ENCODE results near the gene MICALL2. TPM values are rescaled to one million over a fixed set of nuclear protein-coding genes. Genes with fewer than 3 reads are reported as not detected.

MICALL2 gene
- total RNA-seq, 1 donor from 2014 or later: 18.9 TPM

DNA sequence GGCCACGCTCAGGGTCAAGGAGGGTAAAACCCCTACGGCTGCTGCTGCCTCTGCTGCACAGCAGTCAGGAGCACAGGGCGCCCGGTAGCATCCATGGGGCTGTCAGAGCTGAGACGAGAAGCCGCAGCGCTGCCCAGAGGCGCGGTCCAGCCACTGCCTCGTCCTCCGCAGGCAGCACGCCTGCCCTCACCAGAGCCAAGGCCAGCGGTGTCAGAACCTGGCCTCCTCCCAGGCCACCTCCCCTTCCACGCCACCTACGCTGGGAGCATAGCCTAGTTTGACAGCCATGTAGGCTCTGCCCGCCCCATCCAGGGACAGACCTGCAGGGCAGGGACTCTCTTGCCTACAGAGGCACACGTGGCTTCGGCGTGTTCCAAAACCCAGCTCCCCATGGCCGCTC, 28.7 kb upstream of the MICALL2 start:
- no peak for DNase-seq (ENCODE audit: low spot score in 2 of 2, unreplicated experiment in 2 of 2)
- no peak overlapping the region for H3K27ac Mint-ChIP-seq
- H3K4me3 Mint-ChIP-seq: no peak overlapping the region
- peaks cover 39% of the 10 kb centered on the region for H3K36me3 Mint-ChIP-seq
- H3K4me1 Mint-ChIP-seq: no peaks in the 10 kb centered on the region
- H3K27me3 Mint-ChIP-seq (ENCODE audit: low read depth): no peaks in the 10 kb centered on the region
- H3K9me3 Mint-ChIP-seq: no peaks in the 10 kb centered on the region
- TF ChIP-seq, protein P1, sequence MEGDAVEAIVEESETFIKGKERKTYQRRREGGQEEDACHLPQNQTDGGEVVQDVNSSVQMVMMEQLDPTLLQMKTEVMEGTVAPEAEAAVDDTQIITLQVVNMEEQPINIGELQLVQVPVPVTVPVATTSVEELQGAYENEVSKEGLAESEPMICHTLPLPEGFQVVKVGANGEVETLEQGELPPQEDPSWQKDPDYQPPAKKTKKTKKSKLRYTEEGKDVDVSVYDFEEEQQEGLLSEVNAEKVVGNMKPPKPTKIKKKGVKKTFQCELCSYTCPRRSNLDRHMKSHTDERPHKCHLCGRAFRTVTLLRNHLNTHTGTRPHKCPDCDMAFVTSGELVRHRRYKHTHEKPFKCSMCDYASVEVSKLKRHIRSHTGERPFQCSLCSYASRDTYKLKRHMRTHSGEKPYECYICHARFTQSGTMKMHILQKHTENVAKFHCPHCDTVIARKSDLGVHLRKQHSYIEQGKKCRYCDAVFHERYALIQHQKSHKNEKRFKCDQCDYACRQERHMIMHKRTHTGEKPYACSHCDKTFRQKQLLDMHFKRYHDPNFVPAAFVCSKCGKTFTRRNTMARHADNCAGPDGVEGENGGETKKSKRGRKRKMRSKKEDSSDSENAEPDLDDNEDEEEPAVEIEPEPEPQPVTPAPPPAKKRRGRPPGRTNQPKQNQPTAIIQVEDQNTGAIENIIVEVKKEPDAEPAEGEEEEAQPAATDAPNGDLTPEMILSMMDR (IDR thresholded peaks at IDR 0.05; ENCODE audit: unreplicated experiment): no peak

DNA sequence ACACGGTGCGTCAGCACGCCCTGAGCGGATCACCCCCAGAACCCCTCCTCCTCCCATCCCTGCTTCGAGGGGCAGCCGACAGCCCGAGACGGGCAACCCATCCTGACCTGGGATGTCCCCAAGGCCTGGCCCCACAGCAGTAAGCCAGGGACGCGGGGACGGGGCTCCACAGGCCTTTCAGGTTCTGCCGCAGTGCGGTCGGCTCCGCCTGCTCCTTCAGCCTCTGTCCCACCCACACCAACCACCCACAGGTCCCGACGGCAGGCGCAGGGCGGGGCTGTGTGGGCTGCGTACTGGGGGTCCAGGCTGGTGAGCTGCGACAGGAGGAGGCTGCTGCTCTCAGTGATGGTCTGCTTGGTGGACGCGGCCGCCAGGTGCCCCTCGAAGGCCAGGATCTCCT, 28.2 kb upstream of the MICALL2 start:
- no peaks in the 10 kb centered on the region for H3K4me1 Mint-ChIP-seq
- no peak overlapping the region for H3K27ac Mint-ChIP-seq
- no peak overlapping the region for H3K4me3 Mint-ChIP-seq
- TF ChIP-seq, protein P1 (IDR thresholded peaks at IDR 0.05; ENCODE audit: unreplicated experiment): no peak
- no peaks in the 10 kb centered on the region for H3K27me3 Mint-ChIP-seq (ENCODE audit: low read depth)
- DNase-seq (ENCODE audit: low spot score in 2 of 2, unreplicated experiment in 2 of 2): no peak
- H3K36me3 Mint-ChIP-seq: peaks cover 38% of the 10 kb centered on the region
- no peaks in the 10 kb centered on the region for H3K9me3 Mint-ChIP-seq

GRCh38 chr7:1486571-1486970, 27.3 kb upstream of the MICALL2 start:
- DNase-seq (ENCODE audit: low spot score in 2 of 2, unreplicated experiment in 2 of 2): no peak
- no peak overlapping the region for H3K27ac Mint-ChIP-seq
- no peaks in the 10 kb centered on the region for H3K4me1 Mint-ChIP-seq
- H3K36me3 Mint-ChIP-seq: peaks cover 34% of the 10 kb centered on the region
- TF ChIP-seq, protein P1 (IDR thresholded peaks at IDR 0.05; ENCODE audit: unreplicated experiment): no peak
- H3K4me3 Mint-ChIP-seq: no peak overlapping the region
- no peaks in the 10 kb centered on the region for H3K9me3 Mint-ChIP-seq
- H3K27me3 Mint-ChIP-seq (ENCODE audit: low read depth): no peaks in the 10 kb centered on the region

- Mint-ChIP-seq H3K4me1 (no peaks in the 10 kb centered on the region), H3K27ac (no peak overlapping the region), H3K9me3 (no peaks in the 10 kb centered on the region), H3K27me3 (ENCODE audit: low read depth) (no peaks in the 10 kb centered on the region), H3K36me3 (peaks cover 22% of the 10 kb centered on the region), H3K4me3 (no peak overlapping the region)
- TF ChIP-seq, protein P1 (IDR thresholded peaks at IDR 0.05; ENCODE audit: unreplicated experiment): no peak
- DNase-seq (ENCODE audit: low spot score in 2 of 2, unreplicated experiment in 2 of 2): no peak
Measured at GRCh38 chr7:1485156-1485555, 25.9 kb upstream of the MICALL2 start.

DNA sequence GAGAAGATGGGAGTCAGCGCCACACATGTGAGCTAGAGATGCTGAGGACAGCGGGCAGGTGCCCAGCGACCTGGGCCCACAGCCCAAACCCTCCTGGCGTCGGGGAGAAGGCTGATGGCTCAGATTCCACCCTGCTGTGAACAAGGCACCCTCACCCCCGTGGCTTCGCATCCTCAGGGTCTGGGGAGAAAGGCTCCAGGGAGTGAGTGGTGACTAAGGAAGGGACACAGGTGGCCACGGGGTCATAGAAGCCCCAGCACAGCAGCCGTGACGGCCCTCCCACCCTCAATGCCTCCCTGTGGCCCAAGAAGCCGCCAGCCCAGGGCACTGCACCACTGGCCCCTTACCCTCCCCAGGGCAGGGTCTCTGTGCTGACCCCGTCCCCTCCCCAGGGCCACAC, 25.3 kb upstream of the MICALL2 start:
- Mint-ChIP-seq H3K27ac (no peak overlapping the region), H3K4me3 (no peak overlapping the region), H3K9me3 (no peaks in the 10 kb centered on the region), H3K36me3 (peaks cover 19% of the 10 kb centered on the region), H3K4me1 (no peaks in the 10 kb centered on the region), H3K27me3 (ENCODE audit: low read depth) (no peaks in the 10 kb centered on the region)
- no peak for DNase-seq (ENCODE audit: low spot score in 2 of 2, unreplicated experiment in 2 of 2)
- TF ChIP-seq, protein P1 (IDR thresholded peaks at IDR 0.05; ENCODE audit: unreplicated experiment): no peak
